Thymus (tissue), 11 donors: ENCODE measurements around the gene GABRB1. TPM values are rescaled to one million over a fixed set of nuclear protein-coding genes. Genes with fewer than 3 reads are reported as not detected.

Source experiments
- DNase-seq, 9 donors: peaks; one replicate each; pipeline ENCODE4 v3.0.0-alpha.2; 2013; ENCODE audit warnings: low spot score in 9 of 9, low read depth in 6 of 9, missing footprints in 1 of 9
- H3K27ac ChIP-seq, 2 donors: one replicate each; pipeline ENCODE4 v1.5.1; 2013; ENCODE audit warnings: control low read depth in 1 of 2, low read depth in 1 of 2, low read length in 1 of 2, mild to moderate bottlenecking in 1 of 2, moderate library complexity in 1 of 2
- H3K27me3 ChIP-seq, 2 donors: one replicate each; pipeline ENCODE4 v1.5.1; 2013; ENCODE audit warnings: low read length in 1 of 2; ENCODE audit not compliant: control insufficient read depth in 2 of 2, insufficient read depth in 1 of 2
- H3K36me3 ChIP-seq, 2 donors: one replicate each; pipeline ENCODE4 v1.5.1; 2013; ENCODE audit warnings: low read length in 1 of 2, mild to moderate bottlenecking in 1 of 2, moderate library complexity in 1 of 2; ENCODE audit not compliant: control insufficient read depth in 2 of 2, insufficient read depth in 2 of 2
- H3K4me1 ChIP-seq, 2 donors: one replicate each; pipeline ENCODE4 v1.5.1; 2013; ENCODE audit warnings: low read length in 2 of 2; ENCODE audit not compliant: control insufficient read depth in 2 of 2, insufficient read depth in 2 of 2
- H3K4me3 ChIP-seq, 2 donors: one replicate each; pipeline ENCODE4 v1.5.1; 2013; ENCODE audit warnings: low read length in 2 of 2, control low read depth in 1 of 2, mild to moderate bottlenecking in 1 of 2
- H3K9me3 ChIP-seq, 2 donors: one replicate each; pipeline ENCODE4 v1.5.1; 2013; ENCODE audit warnings: low read length in 1 of 2, mild to moderate bottlenecking in 1 of 2; ENCODE audit not compliant: control insufficient read depth in 2 of 2, insufficient read depth in 1 of 2
- WGBS: extraction: QIAGEN DNeasy Blood & Tissue Kit; methylation state at CpG from one replicate; pipeline ENCODE4 v1.1.7; 2013; 5-methylcytosine and 5-hydroxymethylcytosine counted together
- polyA plus RNA-seq: library from polyadenylated mRNA; stranded (reverse); fragments of 200-250 nt; gene quantifications from one replicate; pipeline ENCODE4 v1.2.3, GENCODE V29; 2013
- total RNA-seq: library from RNA; stranded (reverse); fragments of 120-200 nt; gene quantifications from one replicate; pipeline ENCODE4 v1.2.4, GENCODE V29; 2013
- donor health status: healthy.

Gene GABRB1
- total and polyA plus RNA-seq, 2 donors = under 0.01 to 0.02 TPM

- H3K4me1 ChIP-seq = no peaks in the 10 kb centered on the region
- no peaks in the 10 kb centered on the region for H3K36me3 ChIP-seq
- 95% methylated on average over 1 of the region's 1 CpG for WGBS
- H3K4me3 ChIP-seq = no peak overlapping the region
- H3K9me3 ChIP-seq = no peaks in the 10 kb centered on the region
- DNase-seq = no peak
- H3K27me3 ChIP-seq = no peaks in the 10 kb centered on the region
- H3K27ac ChIP-seq = no peak overlapping the region
These were observed 28.8 kb upstream of the GABRB1 start for GRCh38 chr4:47002580-47002979.

GRCh38 chr4:47010347-47010911 lies 20.9 kb upstream of the GABRB1 start:
- Histone ChIP-seq H3K36me3 (no peaks in the 10 kb centered on the region), H3K4me1 (peaks cover 0 to 3% of the 10 kb centered on the region in 2 donors), H3K4me3 (no peak overlapping the region), H3K27ac (no peak overlapping the region), H3K9me3 (no peaks in the 10 kb centered on the region), H3K27me3 (no peaks in the 10 kb centered on the region)
- no peak for DNase-seq

GRCh38 chr4:47010912-47011446 lies 20.4 kb upstream of the GABRB1 start:
- H3K27ac ChIP-seq = no peak overlapping the region

DNA sequence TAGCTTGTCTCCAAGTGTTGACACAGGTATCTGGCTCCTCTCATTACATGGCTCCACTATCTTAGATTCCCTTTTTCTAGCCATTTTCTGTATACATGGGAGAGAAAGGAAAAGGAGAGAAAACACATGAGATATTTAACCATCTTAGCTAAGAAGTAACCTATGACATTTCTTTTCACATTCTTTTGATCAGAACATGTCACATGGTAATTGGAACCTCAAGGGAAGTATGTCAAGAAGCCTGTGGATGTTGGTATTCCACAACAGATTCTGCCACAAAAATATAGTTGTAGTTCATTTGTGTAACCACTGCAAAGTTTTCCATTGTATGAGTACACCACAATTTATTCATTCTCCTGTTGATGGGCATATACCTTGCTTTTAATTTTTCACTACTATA lies 18.7 kb upstream of the GABRB1 start:
- DNase-seq = no peak
- no peaks in the 10 kb centered on the region for H3K36me3 ChIP-seq
- H3K9me3 ChIP-seq = no peaks in the 10 kb centered on the region
- H3K4me3 ChIP-seq = no peak overlapping the region
- H3K27ac ChIP-seq = no peak overlapping the region
- no peaks in the 10 kb centered on the region for H3K27me3 ChIP-seq
- peaks cover 0 to 3% of the 10 kb centered on the region in 2 donors for H3K4me1 ChIP-seq

More at GRCh38 chr4:47010912-47011446, 20.4 kb upstream of the GABRB1 start:
- no peaks in the 10 kb centered on the region for H3K27me3 ChIP-seq
- H3K36me3 ChIP-seq = no peaks in the 10 kb centered on the region
- WGBS = 55% methylated on average over 2 of the region's 2 CpGs
- DNase-seq = peak in 1 of 9 donors; percentile 42
- peaks cover 0 to 3% of the 10 kb centered on the region in 2 donors for H3K4me1 ChIP-seq
- H3K4me3 ChIP-seq = no peak overlapping the region
- H3K9me3 ChIP-seq = no peaks in the 10 kb centered on the region

DNA sequence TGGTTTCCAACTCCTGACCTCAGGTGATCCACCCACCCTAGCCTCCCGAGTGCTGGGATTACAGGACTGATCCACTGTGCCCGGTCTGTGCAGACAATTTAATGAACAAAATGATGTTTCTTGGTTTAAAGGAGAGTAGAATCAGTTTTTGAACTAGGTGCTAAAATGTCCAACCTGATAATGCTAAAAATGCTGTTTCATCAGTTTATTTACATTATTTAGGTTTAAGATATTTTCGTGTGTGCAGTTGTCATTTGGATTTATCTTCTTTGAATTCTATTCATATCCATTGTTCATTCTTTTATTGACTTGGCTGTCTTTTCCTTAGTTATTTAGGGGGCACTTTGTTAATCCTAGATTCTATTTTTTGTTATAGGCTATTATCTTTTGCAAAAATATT lies 18.0 kb upstream of the GABRB1 start:
- Histone ChIP-seq H3K27ac (no peak overlapping the region), H3K27me3 (no peaks in the 10 kb centered on the region), H3K4me1 (peaks cover 0 to 3% of the 10 kb centered on the region in 2 donors), H3K36me3 (no peaks in the 10 kb centered on the region), H3K4me3 (no peak overlapping the region), H3K9me3 (no peaks in the 10 kb centered on the region)
- DNase-seq = no peak
- 97% methylated on average over 3 of the region's 3 CpGs for WGBS

- H3K4me1 ChIP-seq = no peaks in the 10 kb centered on the region
- DNase-seq = no peak
- no peaks in the 10 kb centered on the region for H3K27me3 ChIP-seq
- no peak overlapping the region for H3K4me3 ChIP-seq
- H3K27ac ChIP-seq = no peak overlapping the region
- no peaks in the 10 kb centered on the region for H3K9me3 ChIP-seq
- 97% methylated on average over 4 of the region's 4 CpGs for WGBS
- no peaks in the 10 kb centered on the region for H3K36me3 ChIP-seq
These were observed 14.3 kb upstream of the GABRB1 start for GRCh38 chr4:47017081-47017480.

- DNase-seq = no peak
These were observed 13.9 kb upstream of the GABRB1 start for GRCh38 chr4:47017494-47017893.

DNA sequence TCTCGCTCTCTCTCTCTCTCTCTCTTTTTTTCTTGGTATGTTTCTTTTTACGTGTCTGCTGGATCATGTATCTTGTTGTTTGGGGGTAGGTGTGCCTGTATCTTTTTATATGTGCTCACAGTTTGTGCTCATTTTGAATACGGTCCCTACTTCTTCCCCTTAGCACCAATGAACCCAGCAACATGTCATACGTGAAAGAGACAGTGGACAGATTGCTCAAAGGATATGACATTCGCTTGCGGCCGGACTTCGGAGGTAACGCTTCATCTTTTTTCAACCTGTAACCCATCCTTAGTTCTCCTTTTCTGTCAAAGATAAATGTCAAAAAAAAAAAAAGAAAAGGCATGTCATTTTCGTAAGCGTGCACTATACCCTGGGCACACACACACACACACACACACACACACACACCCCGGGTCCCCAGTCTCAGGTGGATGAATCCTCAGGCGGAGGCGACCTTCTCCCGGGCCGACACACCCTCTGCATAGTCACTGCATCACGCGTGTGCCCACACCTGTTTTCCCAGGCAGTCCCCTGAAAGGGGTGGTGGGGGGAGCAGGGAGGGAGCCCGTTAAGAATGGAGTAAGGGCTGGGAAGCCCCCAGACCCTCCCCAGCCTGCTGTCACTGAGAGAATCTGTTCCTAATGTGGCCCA lies 511 bp downstream of the GABRB1 start:
- Histone ChIP-seq H3K9me3 (peaks cover 0 to 1% of the 10 kb centered on the region in 2 donors), H3K27me3 (peaks cover 14 to 32% of the 10 kb centered on the region in 2 donors), H3K4me1 (peaks cover 3 to 7% of the 10 kb centered on the region in 2 donors), H3K4me3 (no peak overlapping the region), H3K36me3 (no peaks in the 10 kb centered on the region), H3K27ac (no peak overlapping the region)
- DNase-seq = no peak
- 3% methylated on average over 19 of the region's 19 CpGs for WGBS

More at GRCh38 chr4:47017494-47017893, 13.9 kb upstream of the GABRB1 start:
- Histone ChIP-seq H3K4me1 (no peaks in the 10 kb centered on the region), H3K27ac (no peak overlapping the region), H3K4me3 (no peak overlapping the region), H3K9me3 (no peaks in the 10 kb centered on the region), H3K36me3 (no peaks in the 10 kb centered on the region), H3K27me3 (no peaks in the 10 kb centered on the region)
- WGBS = 89% methylated on average over 1 of the region's 1 CpG

DNA sequence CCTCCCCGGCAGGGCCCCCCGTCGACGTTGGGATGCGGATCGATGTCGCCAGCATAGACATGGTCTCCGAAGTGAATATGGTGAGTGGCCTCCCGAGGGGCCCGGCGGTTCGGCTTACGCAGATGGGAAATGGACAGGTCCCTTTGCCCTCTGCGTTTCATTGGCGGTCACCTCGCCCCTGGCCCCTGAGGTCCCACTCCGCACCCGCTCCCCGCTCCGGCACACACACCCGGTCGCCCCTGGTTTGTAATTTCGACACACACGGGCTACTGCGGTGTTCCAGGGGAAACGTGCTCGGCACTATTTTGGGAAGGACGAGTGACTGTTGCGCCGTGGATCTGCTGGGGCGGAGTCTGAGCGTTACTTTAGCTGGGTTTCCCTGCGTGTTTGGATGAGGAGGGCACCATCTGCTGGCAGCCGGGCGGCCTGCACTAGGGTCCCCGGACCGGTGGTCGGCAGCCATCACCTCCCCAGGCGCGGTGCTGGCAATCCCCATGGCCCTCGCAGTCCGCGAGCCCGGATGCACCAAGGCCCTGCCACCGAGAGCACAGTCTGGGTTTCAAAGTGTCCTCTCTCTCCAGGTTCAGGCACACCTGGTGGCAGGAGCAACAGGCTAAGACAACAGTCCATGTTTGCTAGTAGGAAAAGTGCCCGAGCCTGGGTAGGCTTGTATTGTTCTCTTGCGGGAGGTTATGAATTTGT lies 1.2 kb downstream of the GABRB1 start:
- Histone ChIP-seq H3K27me3 (peaks cover 14 to 32% of the 10 kb centered on the region in 2 donors), H3K4me3 (peak overlapping the region in 1 of 2 donors; percentile 24), H3K4me1 (peaks cover 3 to 7% of the 10 kb centered on the region in 2 donors), H3K36me3 (no peaks in the 10 kb centered on the region), H3K9me3 (peaks cover 0 to 1% of the 10 kb centered on the region in 2 donors), H3K27ac (no peak overlapping the region)
- 4% methylated on average over 47 of the region's 47 CpGs for WGBS
- peak in 3 of 9 donors; percentile 6 to 33 (median 18) for DNase-seq
